Mesodermal cell (in vitro differentiated cells): ENCODE results near the gene SNTG2.
"Not testable (repeated sequence)": the region's sequence is repeated elsewhere in the genome, so short reads cannot be mapped to it uniquely, and the experiment has no call there.

Source experiments
- H3K27ac ChIP-seq: 2 replicates; pipeline ENCODE4 v1.7.0; 2013; ENCODE audit warnings: mild to moderate bottlenecking, low read depth, low read length, moderate library complexity; ENCODE audit not compliant: severe bottlenecking
- H3K36me3 ChIP-seq: 2 replicates; pipeline ENCODE4 v1.7.1; 2013; ENCODE audit warnings: mild to moderate bottlenecking, low read length, moderate library complexity; ENCODE audit not compliant: control insufficient read depth, insufficient read depth
- H3K4me1 ChIP-seq: one replicate; pipeline ENCODE4 v1.7.1; 2013; ENCODE audit warnings: mild to moderate bottlenecking, low read length; ENCODE audit not compliant: insufficient read depth, control insufficient read depth, poor library complexity, severe bottlenecking
- H3K4me3 ChIP-seq: 2 replicates; pipeline ENCODE4 v1.7.0; 2013; ENCODE audit warnings: low read length, control low read depth, mild to moderate bottlenecking; ENCODE audit not compliant: insufficient read depth, poor library complexity, severe bottlenecking; ENCODE audit errors: extremely low read depth
- H3K9me3 ChIP-seq: 2 replicates; pipeline ENCODE4 v1.7.1; 2013; ENCODE audit warnings: mild to moderate bottlenecking, low read length, moderate library complexity; ENCODE audit not compliant: control insufficient read depth
- WGBS, 2 experiments: methylation state at CpG; one replicate each; pipeline ENCODE4 v1.1.5; 2013; ENCODE audit warnings: missing lambda C conversion rate in 2 of 2; ENCODE audit not compliant: insufficient coverage in 2 of 2; 5-methylcytosine and 5-hydroxymethylcytosine counted together

Gene SNTG2

GRCh38 chr2:1371082-1371481 lies 420.4 kb downstream of the SNTG2 start:
- no peaks in the 10 kb centered on the region for H3K36me3 ChIP-seq
- H3K4me1 ChIP-seq = no peaks in the 10 kb centered on the region
- no peak overlapping the region for H3K4me3 ChIP-seq
- no peaks in the 10 kb centered on the region for H3K9me3 ChIP-seq
- 92 to 93% methylated on average over 10 to 11 of the region's 11 CpGs for WGBS, 2 experiments
- no peak overlapping the region for H3K27ac ChIP-seq

DNA sequence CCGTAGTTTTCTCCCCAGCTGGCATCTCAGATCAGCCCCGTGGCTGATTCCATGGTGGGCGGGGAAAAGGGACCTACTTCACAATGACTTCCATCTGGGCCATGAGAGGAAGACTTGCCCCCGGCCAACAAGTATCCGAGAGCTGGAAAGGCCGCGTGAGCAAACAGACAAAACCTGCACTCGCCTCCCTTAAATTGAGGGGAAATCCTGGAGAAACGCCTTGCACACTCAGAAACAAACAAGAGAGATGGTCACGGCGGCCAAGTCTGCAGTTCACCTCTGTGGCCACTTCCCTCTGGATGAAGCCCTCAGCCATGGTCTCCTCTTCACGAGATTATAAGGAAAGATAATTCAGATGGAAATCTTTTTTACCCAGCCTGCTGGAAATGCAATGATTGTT lies 423.2 kb downstream of the SNTG2 start:
- H3K27ac ChIP-seq = no peak overlapping the region
- H3K9me3 ChIP-seq = no peaks in the 10 kb centered on the region
- H3K4me1 ChIP-seq = no peaks in the 10 kb centered on the region
- H3K36me3 ChIP-seq = no peaks in the 10 kb centered on the region
- 89 to 93% methylated on average over 11 of the region's 12 CpGs for WGBS, 2 experiments
- no peak overlapping the region for H3K4me3 ChIP-seq

DNA sequence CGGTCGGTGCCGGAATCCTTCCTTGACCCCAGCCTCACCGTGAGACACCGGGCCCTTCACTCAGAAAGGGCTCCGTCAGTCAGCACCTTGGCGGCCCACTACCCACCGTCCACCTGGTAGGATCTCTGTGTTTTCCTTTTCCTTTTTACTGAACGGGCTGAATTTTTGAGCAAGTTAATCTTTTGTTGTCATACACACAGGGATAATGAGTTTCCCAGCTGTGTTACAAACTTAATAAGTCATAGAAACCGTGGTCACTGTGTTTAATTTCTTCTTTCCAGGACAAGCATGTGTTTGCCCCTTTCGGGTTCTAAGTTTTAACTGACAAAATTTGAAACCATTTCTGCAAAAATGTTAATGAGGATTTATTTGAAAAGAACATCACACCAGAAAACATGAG lies 423.6 kb downstream of the SNTG2 start:
- no peaks in the 10 kb centered on the region for H3K9me3 ChIP-seq
- H3K4me1 ChIP-seq = no peaks in the 10 kb centered on the region
- no peak overlapping the region for H3K27ac ChIP-seq
- H3K36me3 ChIP-seq = no peaks in the 10 kb centered on the region
- WGBS, 2 experiments = 94 to 95% methylated on average over 9 to 10 of the region's 11 CpGs
- no peak overlapping the region for H3K4me3 ChIP-seq

GRCh38 chr2:1375794-1376193 lies 425.1 kb downstream of the SNTG2 start:
- Histone ChIP-seq H3K27ac (no peak overlapping the region), H3K4me3 (no peak overlapping the region), H3K9me3 (no peaks in the 10 kb centered on the region), H3K4me1 (no peaks in the 10 kb centered on the region), H3K36me3 (no peaks in the 10 kb centered on the region)
- WGBS, 2 experiments = 88 to 90% methylated on average over 14 of the region's 14 CpGs

- WGBS, 2 experiments = 77 to 95% methylated on average over 4 of the region's 6 CpGs
- Histone ChIP-seq H3K4me3 (no peak overlapping the region), H3K27ac (no peak overlapping the region), H3K9me3 (no peaks in the 10 kb centered on the region), H3K4me1 (no peaks in the 10 kb centered on the region), H3K36me3 (no peaks in the 10 kb centered on the region)
These were observed 426.8 kb downstream of the SNTG2 start for GRCh38 chr2:1377473-1377872.

DNA sequence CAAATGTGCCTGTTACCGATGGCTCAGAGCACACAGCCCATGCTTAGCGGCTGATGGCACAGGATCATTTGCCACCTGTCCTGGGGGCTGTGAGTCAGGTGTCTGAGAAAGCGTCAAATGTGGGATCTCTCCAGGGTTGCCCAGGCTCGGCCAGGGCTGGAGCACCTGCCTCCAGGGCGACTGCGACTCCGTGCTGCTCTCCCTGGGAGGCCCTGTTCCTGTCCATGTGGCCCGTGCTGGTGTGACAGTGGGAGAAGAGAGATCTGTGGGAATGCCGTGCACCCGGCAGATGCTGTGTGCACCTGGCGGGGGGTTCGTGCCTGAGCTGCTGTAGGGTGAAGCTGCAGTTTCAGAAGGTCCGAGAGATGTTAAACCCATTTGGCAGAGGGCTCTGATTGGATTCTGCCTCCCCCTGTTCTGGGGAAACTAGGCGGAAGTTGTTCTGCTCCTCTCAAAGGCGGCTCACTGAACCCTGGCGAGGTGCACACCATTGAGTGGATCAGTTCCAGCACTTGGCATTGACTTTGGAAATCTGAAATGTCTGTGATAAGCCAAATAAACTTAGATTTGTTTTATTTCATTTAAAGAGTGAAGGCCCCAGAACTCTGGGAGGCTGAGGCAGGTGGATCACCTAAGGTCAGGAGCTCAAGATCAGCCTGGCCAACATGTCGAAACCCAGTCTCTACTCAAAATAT lies 428.0 kb downstream of the SNTG2 start:
- WGBS, 2 experiments = 83 to 89% methylated on average over 11 to 16 of the region's 17 CpGs
- Histone ChIP-seq H3K36me3 (no peaks in the 10 kb centered on the region), H3K9me3 (no peaks in the 10 kb centered on the region), H3K4me1 (no peaks in the 10 kb centered on the region), H3K27ac (no peak overlapping the region), H3K4me3 (no peak overlapping the region)

DNA sequence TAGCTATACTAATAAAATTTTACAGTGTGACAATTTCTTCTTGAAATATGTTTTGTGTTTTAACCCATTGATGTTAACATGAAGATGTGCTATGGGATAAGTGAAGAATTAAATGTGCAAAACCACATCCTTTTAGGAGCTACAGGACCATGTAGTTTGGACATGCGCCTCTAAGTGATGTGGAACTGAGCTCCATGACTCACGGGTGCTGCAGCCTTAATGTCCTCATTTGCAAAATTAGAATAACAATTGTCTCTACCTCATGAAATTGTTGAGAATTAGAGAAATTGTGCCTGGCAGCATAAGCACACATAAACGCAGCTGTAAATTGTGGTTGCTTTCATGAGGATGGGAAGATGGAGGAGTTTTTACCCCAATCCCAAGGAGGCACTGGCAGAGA lies 431.0 kb downstream of the SNTG2 start:
- 20 to 50% methylated on average over 1 of the region's 3 CpGs for WGBS, 2 experiments
- H3K36me3 ChIP-seq = no peaks in the 10 kb centered on the region
- no peak overlapping the region for H3K27ac ChIP-seq
- H3K4me1 ChIP-seq = no peaks in the 10 kb centered on the region
- H3K4me3 ChIP-seq = no peak overlapping the region
- H3K9me3 ChIP-seq = no peaks in the 10 kb centered on the region

GRCh38 chr2:1387954-1388725 lies 437.5 kb downstream of the SNTG2 start:
- H3K27ac ChIP-seq, H3K4me3 ChIP-seq, H3K36me3 ChIP-seq, H3K4me1 ChIP-seq, H3K9me3 ChIP-seq: not testable (repeated sequence)
- WGBS, 2 experiments = 18 to 26% methylated on average over 12 to 15 of the region's 18 CpGs

GRCh38 chr2:1390118-1390517 lies 439.5 kb downstream of the SNTG2 start:
- 100% methylated on average over 1 of the region's 6 CpGs; no CpG with 5 or more reads in 1 of the 2 experiments for WGBS, 2 experiments
- not testable (repeated sequence) for H3K4me1 ChIP-seq

DNA sequence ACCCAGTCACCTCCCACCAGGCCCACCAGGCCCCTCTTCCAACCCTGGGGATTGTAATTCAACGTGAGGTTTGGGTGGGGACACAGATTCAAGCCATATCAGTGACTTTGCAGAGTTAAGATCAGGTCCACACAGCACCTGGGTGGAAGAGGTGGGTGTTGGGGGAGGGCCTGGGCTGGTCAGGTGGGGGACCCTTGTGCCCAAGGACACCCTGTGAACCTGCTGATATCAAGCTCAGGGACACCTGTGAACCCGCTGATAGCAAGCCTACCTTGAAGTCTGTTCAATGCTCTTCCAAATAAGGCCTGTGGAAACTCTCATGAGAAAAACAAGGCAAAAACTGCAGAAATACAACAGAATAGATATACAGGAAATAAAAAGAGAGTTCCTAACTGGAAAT lies 442.7 kb downstream of the SNTG2 start:
- Histone ChIP-seq H3K4me3 (no peak overlapping the region), H3K36me3 (no peaks in the 10 kb centered on the region), H3K4me1 (peaks cover 2% of the 10 kb centered on the region), H3K9me3 (no peaks in the 10 kb centered on the region), H3K27ac (no peak overlapping the region)
- 100% methylated on average over 1 of the region's 2 CpGs for whole genome bisulfite sequencing, 2 experiments

More at GRCh38 chr2:1390118-1390517, 439.5 kb downstream of the SNTG2 start:
- not testable (repeated sequence) for H3K4me3 ChIP-seq, H3K9me3 ChIP-seq, H3K36me3 ChIP-seq, H3K27ac ChIP-seq
